KG1 (cell line): ENCODE measurements around the gene PDZD2.
"Not testable (repeated sequence)": the region's sequence is repeated elsewhere in the genome, so short reads cannot be mapped to it uniquely, and the experiment has no call there.

ENCODE experiments used
- DNase-seq: peaks from one replicate; lab custom pipeline; 2025; lab: John Stamatoyannopoulos, UW

Gene PDZD2

GRCh38 chr5:31934156-31934555, 295.2 kb downstream of the PDZD2 start:
- DNase-seq: no peak

GRCh38 chr5:31935496-31936369, 296.8 kb downstream of the PDZD2 start:
- no peak for DNase-seq

- no peak for DNase-seq
Measured at GRCh38 chr5:31936683-31937082, 297.8 kb downstream of the PDZD2 start.

GRCh38 chr5:31937226-31937625, 298.3 kb downstream of the PDZD2 start:
- no peak for DNase-seq

GRCh38 chr5:31937703-31938102, 298.8 kb downstream of the PDZD2 start:
- no peak for DNase-seq

GRCh38 chr5:31939151-31939550, 300.2 kb downstream of the PDZD2 start:
- no peak for DNase-seq

GRCh38 chr5:31941151-31941755, 302.3 kb downstream of the PDZD2 start:
- DNase-seq: no peak

- DNase-seq: no peak
Measured at GRCh38 chr5:31942546-31942945, 303.6 kb downstream of the PDZD2 start.

- no peak for DNase-seq
Measured at GRCh38 chr5:31944684-31945445, 305.9 kb downstream of the PDZD2 start.

- no peak for DNase-seq
Measured at GRCh38 chr5:31948006-31948405, 309.1 kb downstream of the PDZD2 start.

- DNase-seq: no peak
Measured at GRCh38 chr5:31952067-31952466, 313.1 kb downstream of the PDZD2 start.

- DNase-seq: no peak
Measured at GRCh38 chr5:31954091-31954490, 315.2 kb downstream of the PDZD2 start.

- no peak for DNase-seq
Measured at GRCh38 chr5:31957151-31957550, 318.2 kb downstream of the PDZD2 start.

GRCh38 chr5:31962351-31962751, 323.4 kb downstream of the PDZD2 start:
- DNase-seq: no peak

- no peak for DNase-seq
Measured at GRCh38 chr5:31962871-31963307, 324.0 kb downstream of the PDZD2 start.

GRCh38 chr5:31963358-31964006, 324.6 kb downstream of the PDZD2 start:
- DNase-seq: no peak

- DNase-seq: no peak
Measured at GRCh38 chr5:31964007-31964360, 325.1 kb downstream of the PDZD2 start.

- DNase-seq: no peak
Measured at GRCh38 chr5:31965227-31965626, 326.3 kb downstream of the PDZD2 start.

- no peak for DNase-seq
Measured at GRCh38 chr5:31966936-31967335, 328.0 kb downstream of the PDZD2 start.

- DNase-seq: no peak
Measured at GRCh38 chr5:31967461-31967860, 328.5 kb downstream of the PDZD2 start.

- no peak for DNase-seq
Measured at GRCh38 chr5:31972558-31972957, 333.6 kb downstream of the PDZD2 start.

GRCh38 chr5:31975189-31975612, 336.3 kb downstream of the PDZD2 start:
- not testable (repeated sequence) for DNase-seq
